ENCODE data around the gene PADI1. TPM values are rescaled to one million over a fixed set of nuclear protein-coding genes. Genes with fewer than 3 reads are reported as not detected.
A peak's percentile ranks its signal among the peaks of the same experiment; 100 is the strongest.

Gene PADI1
- total RNA-seq, 1 experiment from 2014 or later = not detected

DNA sequence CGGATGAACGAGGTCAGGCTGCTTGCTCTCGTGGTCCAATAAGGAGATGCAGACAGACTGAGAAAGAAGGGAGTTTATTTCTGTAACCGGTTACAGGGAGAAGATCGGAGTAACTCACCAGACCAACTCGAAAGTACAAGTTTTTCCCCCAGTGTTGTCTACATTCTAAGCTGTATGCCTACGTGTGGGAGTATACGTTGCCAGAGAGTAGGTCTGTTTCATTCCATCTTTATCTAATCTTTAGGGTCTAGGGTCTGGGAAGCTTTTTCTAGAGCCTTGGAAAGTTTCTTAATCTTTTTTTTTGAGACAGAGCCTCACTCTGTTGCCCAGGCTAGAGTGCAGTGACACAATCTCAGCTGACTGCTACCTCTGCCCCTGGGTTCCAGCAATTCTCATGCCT is 4.7 kb upstream of the PADI1 start:
- Histone ChIP-seq H3K36me3 (ENCODE audit: control insufficient read depth, insufficient read depth, low read length) (no peaks in the 10 kb centered on the region), H3K27me3 (replicated peaks; ENCODE audit: control insufficient read depth, insufficient read depth, low read length) (no peaks in the 10 kb centered on the region), H3K4me3 (ENCODE audit: low read depth, low read length) (no peak overlapping the region), H3K4me1 (peaks cover 15% of the 10 kb centered on the region; the same call in 1 of the 2 replicates), H3K9me3 (no peaks in the 10 kb centered on the region)
- Mint-ChIP-seq H3K4me1 (ENCODE audit: low read depth, unreplicated experiment) (no peaks in the 10 kb centered on the region), H3K36me3 (ENCODE audit: insufficient read depth, unreplicated experiment) (no peaks in the 10 kb centered on the region), H3K9me3 (ENCODE audit: unreplicated experiment) (no peaks in the 10 kb centered on the region), H3K27me3 (ENCODE audit: insufficient read depth, unreplicated experiment) (peaks cover 2% of the 10 kb centered on the region), H3K4me3 (ENCODE audit: unreplicated experiment) (no peak overlapping the region), H3K27ac (ENCODE audit: unreplicated experiment) (no peak overlapping the region)
- no peak for DNase-seq
- intact Hi-C loops (cut with micrococcal nuclease; ENCODE audit: unreplicated experiment) = no loop called here
- CTCF ChIA-PET = no interaction called here
- BruUV-seq (replicated peaks) = no TSS peak
- no peak for TF ChIP-seq CTCF (IDR thresholded peaks at IDR 0.05; ENCODE audit: insufficient read depth in 1 of 2, low read depth in 1 of 2, low read length in 1 of 2, severe bottlenecking in 1 of 2, unreplicated experiment in 1 of 2)
- POLR2A ChIA-PET = no interaction called here

GRCh38 chr1:17200756-17201155 is 4.2 kb upstream of the PADI1 start:
- POLR2A ChIA-PET = no interaction called here
- Mint-ChIP-seq H3K4me3 (ENCODE audit: unreplicated experiment) (no peak overlapping the region), H3K27me3 (ENCODE audit: insufficient read depth, unreplicated experiment) (peaks cover 5% of the 10 kb centered on the region), H3K4me1 (ENCODE audit: low read depth, unreplicated experiment) (no peaks in the 10 kb centered on the region), H3K27ac (ENCODE audit: unreplicated experiment) (no peak overlapping the region), H3K9me3 (ENCODE audit: unreplicated experiment) (no peaks in the 10 kb centered on the region), H3K36me3 (ENCODE audit: insufficient read depth, unreplicated experiment) (no peaks in the 10 kb centered on the region)
- BruUV-seq (replicated peaks) = no TSS peak
- CTCF ChIA-PET = no interaction called here
- Histone ChIP-seq H3K9me3 (no peaks in the 10 kb centered on the region), H3K4me3 (ENCODE audit: low read depth, low read length) (no peak overlapping the region), H3K36me3 (ENCODE audit: control insufficient read depth, insufficient read depth, low read length) (no peaks in the 10 kb centered on the region), H3K27me3 (replicated peaks; ENCODE audit: control insufficient read depth, insufficient read depth, low read length) (no peaks in the 10 kb centered on the region), H3K4me1 (peaks cover 15% of the 10 kb centered on the region; the same call in 1 of the 2 replicates)
- intact Hi-C loops (cut with micrococcal nuclease; ENCODE audit: unreplicated experiment) = no loop called here
- TF ChIP-seq CTCF (IDR thresholded peaks at IDR 0.05; ENCODE audit: insufficient read depth in 1 of 2, low read depth in 1 of 2, low read length in 1 of 2, severe bottlenecking in 1 of 2, unreplicated experiment in 1 of 2) = no peak
- DNase-seq = peak; percentile 13 to 19

- H3K4me1 ChIP-seq = peaks cover 15% of the 10 kb centered on the region; the same call in 1 of the 2 replicates
- TF ChIP-seq CTCF (IDR thresholded peaks at IDR 0.05; ENCODE audit: insufficient read depth in 1 of 2, low read depth in 1 of 2, low read length in 1 of 2, severe bottlenecking in 1 of 2, unreplicated experiment in 1 of 2) = no peak
- H3K27me3 ChIP-seq (replicated peaks; ENCODE audit: control insufficient read depth, insufficient read depth, low read length) = no peaks in the 10 kb centered on the region
- ChIA-PET POLR2A (no interaction called here), CTCF (no interaction called here)
- Mint-ChIP-seq H3K4me3 (ENCODE audit: unreplicated experiment) (no peak overlapping the region), H3K27ac (ENCODE audit: unreplicated experiment) (no peak overlapping the region), H3K4me1 (ENCODE audit: low read depth, unreplicated experiment) (no peaks in the 10 kb centered on the region), H3K9me3 (ENCODE audit: unreplicated experiment) (no peaks in the 10 kb centered on the region), H3K36me3 (ENCODE audit: insufficient read depth, unreplicated experiment) (no peaks in the 10 kb centered on the region), H3K27me3 (ENCODE audit: insufficient read depth, unreplicated experiment) (peaks cover 5% of the 10 kb centered on the region)
- peak in 1 of 2 experiments; percentile 17 for DNase-seq
- H3K4me3 ChIP-seq (ENCODE audit: low read depth, low read length) = no peak overlapping the region
- no TSS peak for BruUV-seq (replicated peaks)
- H3K9me3 ChIP-seq = no peaks in the 10 kb centered on the region
- intact Hi-C loops (cut with micrococcal nuclease; ENCODE audit: unreplicated experiment) = no loop called here
- no peaks in the 10 kb centered on the region for H3K36me3 ChIP-seq (ENCODE audit: control insufficient read depth, insufficient read depth, low read length)
Measured at GRCh38 chr1:17201201-17202021, 3.5 kb upstream of the PADI1 start.
